ENCODE measurements around the gene ATP11B.

DNA sequence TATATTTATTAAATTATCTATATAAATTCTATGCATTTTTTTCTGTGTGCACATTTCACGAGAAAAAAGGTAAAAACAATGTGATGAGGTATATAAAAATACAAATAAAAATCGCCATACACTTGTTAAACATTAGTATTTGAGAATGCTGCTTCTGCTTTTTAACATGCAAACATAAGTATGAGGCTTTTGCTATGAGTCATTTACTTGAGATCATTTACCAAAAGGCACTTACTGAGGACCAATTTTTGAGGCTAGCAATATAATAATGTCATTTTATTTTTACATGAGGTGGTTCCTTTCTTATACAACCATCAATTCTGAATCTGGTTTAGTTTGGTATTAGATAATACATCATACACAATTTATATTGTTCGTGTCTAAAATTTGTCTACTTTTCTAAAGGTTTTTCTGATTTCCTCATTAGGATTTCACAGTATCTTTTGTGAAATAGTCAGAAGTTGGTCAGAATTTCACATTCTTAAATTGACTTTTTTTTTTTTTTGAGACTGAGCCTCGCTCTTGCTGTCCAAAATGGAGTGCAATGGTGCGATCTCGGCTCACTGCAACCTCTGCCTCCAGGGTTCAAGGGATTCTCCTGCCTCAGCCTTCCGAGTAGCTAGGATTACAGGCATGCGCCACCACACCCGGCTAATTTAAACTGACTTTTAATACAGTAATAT is 161.4 kb downstream of the ATP11B start:
- TF ChIP-seq, protein P1, sequence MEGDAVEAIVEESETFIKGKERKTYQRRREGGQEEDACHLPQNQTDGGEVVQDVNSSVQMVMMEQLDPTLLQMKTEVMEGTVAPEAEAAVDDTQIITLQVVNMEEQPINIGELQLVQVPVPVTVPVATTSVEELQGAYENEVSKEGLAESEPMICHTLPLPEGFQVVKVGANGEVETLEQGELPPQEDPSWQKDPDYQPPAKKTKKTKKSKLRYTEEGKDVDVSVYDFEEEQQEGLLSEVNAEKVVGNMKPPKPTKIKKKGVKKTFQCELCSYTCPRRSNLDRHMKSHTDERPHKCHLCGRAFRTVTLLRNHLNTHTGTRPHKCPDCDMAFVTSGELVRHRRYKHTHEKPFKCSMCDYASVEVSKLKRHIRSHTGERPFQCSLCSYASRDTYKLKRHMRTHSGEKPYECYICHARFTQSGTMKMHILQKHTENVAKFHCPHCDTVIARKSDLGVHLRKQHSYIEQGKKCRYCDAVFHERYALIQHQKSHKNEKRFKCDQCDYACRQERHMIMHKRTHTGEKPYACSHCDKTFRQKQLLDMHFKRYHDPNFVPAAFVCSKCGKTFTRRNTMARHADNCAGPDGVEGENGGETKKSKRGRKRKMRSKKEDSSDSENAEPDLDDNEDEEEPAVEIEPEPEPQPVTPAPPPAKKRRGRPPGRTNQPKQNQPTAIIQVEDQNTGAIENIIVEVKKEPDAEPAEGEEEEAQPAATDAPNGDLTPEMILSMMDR (IDR thresholded peaks at IDR 0.05; ENCODE audit: low read depth, low read length) = no peak
- no peak for TF ChIP-seq POLR2A (IDR thresholded peaks at IDR 0.05; ENCODE audit: extremely low read depth, insufficient read length)
